Erythroblast (primary cell): Measurements from ENCODE around the gene DIP2C.

ENCODE experiments used
- GATA1 ChIP-seq: IDR thresholded peaks from 2 replicates; pipeline ENCODE4 v1.6.1; 2011; ENCODE audit warnings: low read depth, mild to moderate bottlenecking, control low read depth, low read length, moderate library complexity
- POLR2A ChIP-seq: IDR thresholded peaks from 2 replicates; pipeline ENCODE4 v1.6.1; 2011; ENCODE audit warnings: mild to moderate bottlenecking, low read length

- TF ChIP-seq POLR2A (no peak), GATA1 (no peak)
Measured at GRCh38 chr10:609262-609658, 80.2 kb downstream of the DIP2C start.
